ENCODE measurements around the gene ATL2. TPM values are rescaled to one million over a fixed set of nuclear protein-coding genes. Genes with fewer than 3 reads are reported as not detected.
"Not testable (repeated sequence)": the region's sequence is repeated elsewhere in the genome, so short reads cannot be mapped to it uniquely, and the experiment has no call there.

Gene ATL2
- total RNA-seq, 1 donor from 2014 or later: 34.4 TPM

DNA sequence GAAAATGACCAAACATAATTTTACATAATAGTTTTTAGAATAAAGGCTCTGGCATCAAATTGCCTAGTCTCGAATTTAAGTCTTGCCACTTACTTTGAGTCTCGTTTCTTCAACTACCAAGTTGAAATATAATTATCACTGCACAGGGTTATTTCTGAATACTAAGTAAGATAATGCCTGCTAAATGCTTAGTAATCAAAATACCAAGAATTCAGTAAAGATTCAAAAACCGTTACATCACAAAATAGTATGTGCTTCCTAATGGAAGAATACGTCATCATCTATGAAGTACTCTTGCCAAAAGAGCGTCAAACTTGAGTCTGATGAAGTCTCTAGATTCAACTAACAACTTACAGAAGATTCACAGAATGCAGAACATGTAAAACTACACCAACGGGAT is 40.5 kb downstream of the ATL2 start:
- DNase-seq (ENCODE audit: extremely low read depth, low read depth, low spot score): no peak

DNA sequence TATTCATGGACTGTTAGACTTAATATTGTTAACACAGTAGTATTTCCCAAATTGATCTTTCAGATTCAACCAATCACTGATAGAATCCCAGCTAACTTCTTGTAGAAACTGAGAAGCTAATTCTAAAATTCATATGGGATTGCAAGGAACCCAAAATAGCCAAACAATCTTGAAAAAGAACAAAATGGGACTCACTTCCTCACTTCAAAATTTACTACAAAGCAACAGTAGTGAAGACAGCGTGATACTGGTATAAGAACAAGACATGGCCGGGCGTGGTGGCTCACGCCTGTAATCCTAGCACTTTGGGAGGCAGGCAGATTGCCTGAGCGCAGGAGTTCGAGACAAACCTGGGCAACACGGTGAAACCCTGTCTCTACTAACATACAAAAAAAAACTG is 46.3 kb downstream of the ATL2 start:
- DNase-seq (ENCODE audit: extremely low read depth, low read depth, low spot score): no peak

DNA sequence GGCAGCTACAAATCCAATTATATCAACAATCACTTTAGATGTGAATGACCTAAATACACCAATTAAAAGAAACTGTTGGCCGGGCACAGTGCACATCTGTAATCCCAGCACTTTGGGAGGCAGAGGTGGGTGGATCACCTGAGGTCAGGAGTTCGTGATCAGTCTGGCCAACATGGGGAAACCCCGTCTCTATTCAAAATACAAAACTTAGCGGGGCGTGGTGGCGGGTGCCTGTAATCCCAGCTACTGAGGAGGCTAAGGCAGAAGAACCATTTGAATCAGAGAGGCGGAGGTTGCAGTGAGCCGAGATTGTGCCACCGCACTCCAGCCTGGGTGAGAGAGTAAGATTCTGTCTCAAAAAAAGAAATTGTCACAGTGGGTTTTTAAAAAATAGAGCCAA is 49.5 kb downstream of the ATL2 start:
- no peak for DNase-seq (ENCODE audit: extremely low read depth, low read depth, low spot score)

DNA sequence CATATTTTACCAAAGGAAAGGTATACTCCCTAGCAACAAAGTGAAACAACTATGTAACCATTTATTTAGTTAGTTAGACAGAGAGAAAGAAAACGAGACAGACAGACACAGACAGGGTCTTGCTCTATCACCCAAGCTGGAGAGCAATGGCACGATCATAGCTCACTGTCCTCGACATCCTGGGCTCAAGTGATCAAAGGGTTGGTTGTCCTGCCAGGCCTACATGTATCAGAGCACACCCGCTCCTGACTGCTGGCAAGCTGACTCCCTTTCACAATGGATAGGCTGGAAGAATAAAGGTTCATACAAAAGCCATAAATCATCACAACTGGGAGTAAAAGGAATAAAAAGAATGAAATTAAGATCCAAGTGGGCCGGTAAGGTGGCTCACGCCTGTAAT is 53.5 kb downstream of the ATL2 start:
- DNase-seq (ENCODE audit: extremely low read depth, low read depth, low spot score): no peak

DNA sequence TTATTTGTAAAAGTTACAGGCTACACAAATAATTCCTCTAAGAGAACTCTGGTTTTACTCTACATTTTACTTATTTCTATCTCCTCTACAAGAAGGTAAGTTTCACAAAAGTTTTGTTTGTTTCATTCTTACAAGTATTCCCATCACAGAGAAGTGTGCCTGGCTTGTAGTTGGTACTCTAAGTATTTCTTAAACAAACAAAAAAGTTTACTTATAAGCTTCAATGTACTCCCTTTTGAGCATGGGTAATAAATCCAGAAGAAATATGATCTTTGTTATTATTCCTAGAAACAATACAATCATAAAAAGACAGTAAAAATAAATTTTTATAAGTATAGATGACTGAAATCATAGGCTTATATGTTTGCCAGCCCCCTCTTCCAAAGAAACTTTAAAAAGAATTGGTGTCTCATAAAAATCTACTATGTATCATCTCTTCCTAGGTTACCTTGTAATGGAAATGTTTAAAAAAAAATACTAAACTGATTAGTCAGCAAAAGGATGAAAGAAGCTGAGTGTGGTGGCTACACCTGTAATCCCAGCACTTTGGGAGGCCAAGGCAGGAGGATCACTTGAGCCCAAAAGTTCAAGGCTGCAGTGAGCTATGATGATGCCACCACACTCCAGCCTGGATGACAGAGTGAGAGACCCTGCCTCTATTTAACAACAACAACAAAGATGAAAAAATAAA is 54.7 kb downstream of the ATL2 start:
- no peak for DNase-seq (ENCODE audit: extremely low read depth, low read depth, low spot score)

DNA sequence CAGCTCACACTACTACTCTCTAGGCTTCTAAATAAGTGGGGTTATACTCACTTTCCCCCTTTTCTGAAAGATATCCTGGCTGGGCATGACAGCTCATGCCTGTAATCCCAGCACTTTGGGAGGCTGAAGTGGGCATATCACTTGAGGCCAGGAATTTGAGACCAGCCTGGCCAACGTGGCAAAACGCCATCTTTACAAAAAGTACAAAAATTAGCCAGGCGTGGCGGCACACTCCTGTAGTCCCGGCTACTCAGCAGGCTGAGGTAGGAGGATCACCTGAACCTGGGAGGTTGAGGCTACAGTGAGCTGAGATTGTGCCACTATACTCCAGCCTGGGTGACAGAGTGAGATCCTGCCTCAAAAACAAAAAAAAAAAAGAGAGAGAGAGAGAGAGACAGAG is 57.8 kb downstream of the ATL2 start:
- not testable (repeated sequence) for DNase-seq (ENCODE audit: extremely low read depth, low read depth, low spot score)

GRCh38 chr2:38317725-38318124 is 59.3 kb downstream of the ATL2 start:
- no peak for DNase-seq (ENCODE audit: extremely low read depth, low read depth, low spot score)

- no peak for DNase-seq (ENCODE audit: extremely low read depth, low read depth, low spot score)
Measured at GRCh38 chr2:38315707-38316333, 61.3 kb downstream of the ATL2 start.

DNA sequence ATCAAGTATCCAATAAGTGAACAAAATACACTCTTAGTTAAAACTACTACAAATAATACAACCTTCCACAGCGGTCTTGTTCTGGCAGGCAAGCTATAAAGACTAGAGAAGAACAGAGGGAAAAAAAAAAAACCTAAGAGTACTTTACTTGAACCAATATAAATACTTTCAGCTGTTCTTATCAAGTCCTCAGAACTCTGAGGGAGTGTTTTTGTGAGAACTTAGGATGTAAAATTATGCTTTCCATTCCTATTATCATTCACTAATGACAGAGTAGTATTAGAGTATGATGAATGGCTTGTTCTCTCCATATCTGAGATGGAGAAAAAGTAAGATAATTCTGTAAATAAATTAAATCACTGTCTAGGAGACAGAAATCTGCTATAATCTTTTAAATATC is 68.3 kb downstream of the ATL2 start:
- no peak for DNase-seq (ENCODE audit: extremely low read depth, low read depth, low spot score)

- DNase-seq (ENCODE audit: extremely low read depth, low read depth, low spot score): no peak
Measured at GRCh38 chr2:38301969-38302702, 74.9 kb downstream of the ATL2 start.

DNA sequence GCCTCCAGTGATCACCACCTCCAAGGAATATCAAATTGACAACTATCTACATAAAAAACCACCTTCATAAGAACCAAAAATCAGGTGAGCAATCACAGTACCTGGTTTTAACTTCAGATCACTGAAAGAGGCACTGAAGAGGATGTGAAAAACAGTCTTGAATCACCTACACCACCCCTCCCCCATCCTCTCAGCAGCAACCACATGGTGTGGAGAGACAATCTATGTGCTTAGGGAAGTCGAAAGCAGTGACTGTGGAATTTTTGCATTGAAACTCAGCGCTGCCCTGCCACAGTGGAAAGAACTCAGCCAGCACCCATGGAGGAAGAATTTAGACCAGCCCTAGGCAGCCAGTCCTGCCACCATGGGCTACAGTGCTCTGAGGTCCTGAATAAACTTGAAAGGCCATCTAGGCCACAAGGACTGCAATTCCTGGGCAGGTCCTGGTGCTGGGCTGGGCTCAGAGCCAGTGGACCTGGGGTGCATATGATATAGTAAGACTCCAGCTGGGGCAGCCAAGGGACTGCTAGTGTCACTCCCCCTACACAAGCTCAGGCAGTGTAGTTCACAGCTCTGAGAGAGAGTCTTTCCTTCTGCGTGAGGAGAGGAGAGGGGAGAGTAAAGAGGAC is 75.6 kb downstream of the ATL2 start:
- no peak for DNase-seq (ENCODE audit: extremely low read depth, low read depth, low spot score)

GRCh38 chr2:38298539-38298938 is 78.5 kb downstream of the ATL2 start:
- DNase-seq (ENCODE audit: extremely low read depth, low read depth, low spot score): no peak

DNA sequence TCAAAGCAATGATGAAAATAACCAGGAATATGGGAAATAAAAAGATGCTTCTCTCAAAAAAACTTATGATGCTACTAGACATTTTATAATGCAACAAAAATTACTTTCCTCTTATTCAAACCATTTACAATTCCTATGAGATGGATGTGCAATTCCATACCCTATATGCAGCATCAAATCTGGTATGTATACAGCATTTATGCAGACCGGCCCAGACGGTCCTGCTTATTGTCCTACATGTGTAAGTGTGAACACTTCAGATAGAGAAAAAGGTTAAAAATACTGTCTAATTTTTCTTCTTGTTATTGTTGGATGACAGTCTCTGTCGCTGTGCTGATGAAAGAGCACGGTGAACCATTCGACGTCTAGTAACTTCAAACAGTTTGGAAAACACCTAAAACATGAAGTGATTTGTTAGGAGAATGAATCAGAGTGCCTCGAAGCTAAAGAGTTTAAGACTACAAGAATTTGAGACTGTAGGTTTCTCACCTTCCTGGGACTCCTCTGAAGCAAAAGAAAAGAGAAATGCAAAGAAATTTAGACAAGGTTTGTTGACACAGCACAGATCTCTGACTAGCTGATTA is 80.8 kb downstream of the ATL2 start:
- no peak for DNase-seq (ENCODE audit: extremely low read depth, low read depth, low spot score)

GRCh38 chr2:38294597-38294996 is 82.5 kb downstream of the ATL2 start:
- DNase-seq (ENCODE audit: extremely low read depth, low read depth, low spot score): no peak

DNA sequence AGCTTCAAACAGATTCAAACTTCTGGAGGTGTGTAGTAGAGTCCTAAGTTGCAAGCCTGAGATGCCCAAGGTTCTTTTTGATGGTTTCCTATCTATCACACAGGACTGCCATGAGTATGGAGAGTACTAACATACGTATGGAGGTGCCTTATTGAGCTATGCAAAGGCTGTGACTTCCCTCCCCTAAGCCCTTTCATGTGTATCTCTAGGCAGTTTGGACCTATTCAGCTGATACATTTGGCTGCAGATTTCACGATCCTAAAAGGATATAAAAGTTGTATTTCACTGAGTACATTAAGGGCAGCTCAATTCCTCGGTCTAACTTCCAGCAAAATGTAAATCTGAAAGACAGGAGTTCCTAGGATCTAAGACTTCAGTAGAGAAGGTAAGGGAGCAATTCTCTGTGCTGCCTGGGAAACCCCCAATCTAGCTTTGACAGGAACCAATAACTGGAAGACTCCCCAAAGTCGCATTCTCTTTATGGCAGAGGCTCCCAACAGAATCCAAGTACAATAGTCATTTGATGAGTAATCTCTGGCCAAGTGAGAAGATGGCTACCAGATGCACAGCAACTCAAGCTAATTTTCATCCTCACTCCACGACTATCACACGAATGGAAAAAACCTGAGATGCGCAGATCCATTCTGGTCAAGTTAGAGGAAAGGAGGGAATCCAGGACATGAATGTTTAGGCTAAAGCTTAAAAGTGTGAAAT is 83.8 kb downstream of the ATL2 start:
- DNase-seq (ENCODE audit: extremely low read depth, low read depth, low spot score): no peak

- no peak for DNase-seq (ENCODE audit: extremely low read depth, low read depth, low spot score)
Measured at GRCh38 chr2:38290332-38290731, 86.7 kb downstream of the ATL2 start.

DNA sequence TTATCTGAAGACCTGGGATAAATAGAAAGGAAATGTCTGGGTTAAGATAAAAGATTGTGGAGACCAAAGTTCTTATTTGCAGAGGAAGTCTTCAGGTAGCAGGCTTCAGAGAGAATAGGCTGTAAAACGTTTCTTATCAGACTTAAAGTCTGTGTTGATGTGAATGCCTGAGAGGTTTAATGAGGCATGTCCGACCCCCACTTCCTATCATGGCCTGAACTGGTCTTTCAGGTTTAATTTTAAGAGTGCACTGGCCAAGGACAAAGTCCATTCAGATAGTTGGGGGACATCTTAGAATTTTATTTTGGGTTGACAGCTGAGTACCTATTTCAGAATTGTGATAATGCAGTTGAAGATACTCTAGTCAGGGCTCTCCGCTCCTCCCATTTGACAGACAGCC is 92.1 kb downstream of the ATL2 start:
- DNase-seq (ENCODE audit: extremely low read depth, low read depth, low spot score): no peak

GRCh38 chr2:38281095-38281742 is 95.9 kb downstream of the ATL2 start:
- DNase-seq (ENCODE audit: extremely low read depth, low read depth, low spot score): no peak

- no peak for DNase-seq (ENCODE audit: extremely low read depth, low read depth, low spot score)
Measured at GRCh38 chr2:38279201-38279600, 97.9 kb downstream of the ATL2 start.

GRCh38 chr2:38278117-38278438 is 99.0 kb downstream of the ATL2 start:
- DNase-seq (ENCODE audit: extremely low read depth, low read depth, low spot score): not testable (repeated sequence)

Measured in glomerular endothelial cell (primary cell).